ENCODE results near the gene EPAS1.

EPAS1 gene

GRCh38 chr2:46342566-46343315, 45.5 kb downstream of the EPAS1 start:
- no peak for DNase-seq

GRCh38 chr2:46344706-46345105, 47.5 kb downstream of the EPAS1 start:
- no peak for DNase-seq

GRCh38 chr2:46345775-46346174, 48.6 kb downstream of the EPAS1 start:
- DNase-seq = no peak

GRCh38 chr2:46346719-46347118, 49.5 kb downstream of the EPAS1 start:
- no peak for DNase-seq

- DNase-seq = no peak
Observed at GRCh38 chr2:46347648-46348280, 50.6 kb downstream of the EPAS1 start.

- no peak for DNase-seq
Observed at GRCh38 chr2:46349115-46349547, 51.9 kb downstream of the EPAS1 start.

GRCh38 chr2:46350029-46350689, 53.0 kb downstream of the EPAS1 start:
- DNase-seq = no peak

- DNase-seq = no peak
Observed at GRCh38 chr2:46351098-46351749, 54.0 kb downstream of the EPAS1 start.

GRCh38 chr2:46351750-46352138, 54.5 kb downstream of the EPAS1 start:
- DNase-seq = peak; percentile 47 to 50

- DNase-seq = no peak
Observed at GRCh38 chr2:46352621-46353020, 55.4 kb downstream of the EPAS1 start.

- DNase-seq = no peak
Observed at GRCh38 chr2:46353509-46353908, 56.3 kb downstream of the EPAS1 start.

- no peak for DNase-seq
Observed at GRCh38 chr2:46355756-46356155, 58.5 kb downstream of the EPAS1 start.

GRCh38 chr2:46356991-46357390, 59.8 kb downstream of the EPAS1 start:
- DNase-seq = no peak

GRCh38 chr2:46358713-46359112, 61.5 kb downstream of the EPAS1 start:
- no peak for DNase-seq

GRCh38 chr2:46360303-46360702, 63.1 kb downstream of the EPAS1 start:
- DNase-seq = no peak

GRCh38 chr2:46361920-46362666, 64.9 kb downstream of the EPAS1 start:
- no peak for DNase-seq

GRCh38 chr2:46362667-46363012, 65.4 kb downstream of the EPAS1 start:
- no peak for DNase-seq

- DNase-seq = no peak
Observed at GRCh38 chr2:46363535-46364170, 66.4 kb downstream of the EPAS1 start.

GRCh38 chr2:46364797-46365457, 67.7 kb downstream of the EPAS1 start:
- peak in 1 of 2 experiments; percentile 6 for DNase-seq

- DNase-seq = no peak
Observed at GRCh38 chr2:46365913-46366667, 68.9 kb downstream of the EPAS1 start.

- no peak for DNase-seq
Observed at GRCh38 chr2:46366668-46367052, 69.5 kb downstream of the EPAS1 start.
